GM12891 (cell line): ENCODE results near the gene ARMC8.

ENCODE experiments used
- POLR2A ChIP-seq: IDR thresholded peaks from 2 replicates; pipeline ENCODE4 v1.6.1; 2011; ENCODE audit warnings: low read depth, low read length, control low read depth
- TAF1 ChIP-seq: IDR thresholded peaks from 2 replicates; pipeline ENCODE4 v1.6.1; 2011; ENCODE audit warnings: low read depth, low read length, control low read depth

DNA sequence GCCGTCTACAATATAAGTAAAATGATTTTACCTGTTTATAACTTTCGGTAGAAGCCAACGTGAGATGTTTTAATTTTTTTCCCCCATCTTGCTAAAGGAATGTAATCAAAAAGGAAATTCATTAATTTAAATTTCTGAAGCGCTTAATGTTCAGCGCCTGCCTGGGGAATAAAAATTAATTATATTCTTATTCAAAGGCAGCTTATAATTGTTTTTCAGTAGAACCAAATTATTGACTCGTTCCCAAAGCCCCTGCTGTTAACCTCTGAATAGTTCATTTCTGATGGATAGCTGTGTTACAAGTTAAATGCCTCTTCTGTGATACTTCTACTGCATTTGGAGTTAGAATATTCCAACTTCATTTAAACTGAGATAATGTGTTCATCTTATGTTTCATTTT is 51.6 kb downstream of the ARMC8 start:
- no peak for TF ChIP-seq POLR2A
- no peak for TF ChIP-seq TAF1
